COLO668 (cell line): ENCODE results near the gene RAD51B.
"Not testable (repeated sequence)": the region's sequence is repeated elsewhere in the genome, so short reads cannot be mapped to it uniquely, and the experiment has no call there.

Experiments used
- DNase-seq: peaks from one replicate; lab custom pipeline; 2025; ENCODE audit not compliant: unreplicated experiment; lab: John Stamatoyannopoulos, UW

The RAD51B gene

DNA sequence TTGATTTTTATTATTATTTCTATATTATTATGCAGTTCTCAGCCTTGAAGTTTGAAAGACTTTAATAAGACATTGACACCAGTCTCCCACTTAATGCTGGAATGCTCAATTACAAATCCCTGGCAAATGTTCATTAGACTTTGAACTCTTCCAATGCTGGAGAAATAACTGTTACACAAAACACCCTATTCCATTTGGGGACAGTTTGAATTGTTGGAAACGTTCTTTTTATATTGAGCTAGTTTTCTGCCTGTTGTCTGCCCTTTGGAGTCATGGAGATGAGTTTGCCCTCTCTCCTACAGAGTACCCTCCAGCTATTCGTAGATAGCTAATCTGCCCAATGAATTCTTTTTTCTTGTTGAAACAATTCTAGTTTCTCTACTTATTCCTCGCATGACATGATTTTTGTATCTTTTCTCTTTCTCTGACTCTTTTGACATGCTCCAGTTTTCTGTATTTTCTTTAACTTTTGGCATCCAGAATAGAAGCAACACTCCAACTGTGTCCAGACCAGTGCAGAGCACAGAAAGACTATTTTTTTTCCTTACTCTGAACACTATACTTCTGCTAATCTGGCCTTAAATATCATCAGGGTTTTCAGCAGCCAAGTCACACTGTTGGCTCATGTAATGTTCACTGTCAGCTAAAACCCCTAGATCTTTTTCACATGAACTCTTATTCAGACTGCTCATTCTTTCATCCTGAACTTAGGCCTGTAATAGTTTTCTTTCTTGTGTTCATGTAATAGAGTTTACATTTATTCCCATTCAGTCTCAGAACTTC lies 379.3 kb downstream of the RAD51B start:
- no peak for DNase-seq

DNA sequence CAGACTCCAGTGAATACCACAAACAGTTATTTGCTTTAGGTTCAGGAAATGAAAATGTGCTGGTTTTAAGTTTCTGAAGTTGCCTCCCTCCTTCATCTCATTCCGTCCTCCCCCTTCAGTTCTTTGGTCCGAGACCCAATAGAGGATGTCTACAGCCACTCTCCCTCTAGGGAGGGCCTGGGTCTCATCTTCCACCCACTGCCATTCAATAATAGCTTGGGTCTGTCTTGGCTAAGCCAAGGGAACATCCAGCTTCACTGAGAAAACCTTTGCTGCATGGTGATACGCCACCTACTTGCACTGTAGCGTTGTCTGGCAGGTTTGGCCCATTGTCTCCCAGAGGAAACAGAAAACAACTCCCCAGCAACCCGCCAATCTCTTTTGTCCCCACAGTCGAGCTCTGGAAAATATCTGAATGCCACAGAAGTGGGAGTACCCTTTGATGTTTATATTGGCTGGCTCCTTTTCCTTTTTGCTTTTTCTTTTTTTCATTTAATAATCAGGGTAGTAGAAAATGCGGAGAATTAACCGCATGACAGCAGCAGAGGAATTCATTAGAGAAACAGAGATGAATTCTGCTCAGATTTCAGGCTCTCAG lies 380.1 kb downstream of the RAD51B start:
- DNase-seq: no peak

- no peak for DNase-seq
These were observed 384.3 kb downstream of the RAD51B start for GRCh38 chr14:68203871-68204270.

DNA sequence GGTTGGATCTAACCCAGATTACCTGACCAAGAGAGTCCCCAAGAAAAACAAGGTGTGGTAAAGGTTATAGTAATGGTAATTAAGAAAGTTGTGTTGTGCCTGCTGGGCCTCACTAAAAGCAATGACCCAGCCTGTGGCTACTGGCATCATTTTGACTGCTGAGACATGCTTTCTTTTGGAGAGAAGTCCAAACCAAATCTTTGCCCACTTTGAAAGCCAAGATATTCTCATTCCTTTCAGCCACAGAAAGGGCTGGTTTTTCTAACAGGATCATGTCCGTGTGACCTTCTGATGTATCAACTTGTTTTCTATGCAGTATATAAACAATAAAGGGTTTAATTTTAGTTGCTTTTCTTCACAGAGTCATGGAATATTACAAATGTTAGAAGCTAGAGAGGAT lies 388.6 kb downstream of the RAD51B start:
- no peak for DNase-seq

GRCh38 chr14:68208626-68209317 lies 389.2 kb downstream of the RAD51B start:
- DNase-seq: no peak

GRCh38 chr14:68210729-68211299 lies 391.2 kb downstream of the RAD51B start:
- DNase-seq: no peak

- no peak for DNase-seq
These were observed 391.8 kb downstream of the RAD51B start for GRCh38 chr14:68211421-68211820.

GRCh38 chr14:68211886-68212285 lies 392.3 kb downstream of the RAD51B start:
- no peak for DNase-seq

DNA sequence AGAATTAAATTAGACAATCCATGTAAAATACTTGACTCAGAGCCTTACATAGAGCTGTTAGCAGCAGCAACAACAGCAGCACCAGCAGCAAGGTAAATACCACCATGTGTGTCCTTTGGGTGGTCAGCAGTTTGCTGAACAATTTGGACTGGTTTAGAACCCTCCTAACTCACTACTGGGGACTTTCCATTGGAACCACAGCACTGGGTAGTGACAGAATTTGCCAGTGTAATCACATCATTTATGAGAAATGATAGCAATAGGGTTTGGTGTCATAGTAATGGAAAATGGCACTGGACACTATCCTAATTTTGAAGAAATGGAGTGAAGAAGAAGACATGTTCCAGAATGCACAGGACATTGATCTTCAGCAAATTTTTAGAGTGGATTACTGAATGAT lies 392.8 kb downstream of the RAD51B start:
- DNase-seq: no peak

DNA sequence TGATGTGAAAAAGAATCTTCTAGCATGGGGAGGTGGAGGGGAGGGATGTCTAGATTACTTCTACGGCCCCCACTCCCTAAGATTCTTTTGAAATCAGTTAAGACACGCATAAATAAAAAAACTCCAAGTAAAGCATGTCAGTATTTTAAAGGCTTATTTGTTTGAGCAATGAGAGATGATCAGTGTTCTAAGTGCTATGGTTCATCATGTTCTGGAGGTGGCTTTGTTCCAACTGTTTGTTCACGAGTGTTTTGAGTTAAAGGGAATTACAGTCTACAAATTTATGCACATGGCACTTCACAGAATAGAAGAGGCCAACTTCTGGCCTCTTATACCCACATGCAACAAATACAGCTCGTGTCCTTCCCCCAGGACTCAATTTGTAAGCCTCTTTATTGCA lies 394.9 kb downstream of the RAD51B start:
- no peak for DNase-seq

- no peak for DNase-seq
These were observed 396.1 kb downstream of the RAD51B start for GRCh38 chr14:68215629-68216028.

DNA sequence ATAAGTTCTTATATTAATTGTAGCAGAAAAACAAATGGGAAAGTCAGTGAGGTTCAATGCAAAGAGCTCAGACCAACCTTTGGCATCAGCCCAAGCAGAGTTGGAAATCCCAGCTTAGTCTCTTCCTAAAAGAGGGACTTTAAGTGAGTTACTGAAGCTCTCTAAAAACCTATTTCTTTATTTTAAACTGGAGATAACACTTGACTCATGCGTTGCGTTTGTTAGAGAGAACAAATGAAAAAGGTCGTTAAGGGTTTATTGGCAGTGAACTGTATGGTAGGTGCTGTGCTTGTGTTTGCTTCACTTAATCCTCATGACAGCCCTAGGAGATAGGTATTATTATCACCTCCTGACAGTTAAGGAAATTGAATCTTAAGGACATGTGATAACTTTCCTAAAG lies 396.5 kb downstream of the RAD51B start:
- DNase-seq: no peak

DNA sequence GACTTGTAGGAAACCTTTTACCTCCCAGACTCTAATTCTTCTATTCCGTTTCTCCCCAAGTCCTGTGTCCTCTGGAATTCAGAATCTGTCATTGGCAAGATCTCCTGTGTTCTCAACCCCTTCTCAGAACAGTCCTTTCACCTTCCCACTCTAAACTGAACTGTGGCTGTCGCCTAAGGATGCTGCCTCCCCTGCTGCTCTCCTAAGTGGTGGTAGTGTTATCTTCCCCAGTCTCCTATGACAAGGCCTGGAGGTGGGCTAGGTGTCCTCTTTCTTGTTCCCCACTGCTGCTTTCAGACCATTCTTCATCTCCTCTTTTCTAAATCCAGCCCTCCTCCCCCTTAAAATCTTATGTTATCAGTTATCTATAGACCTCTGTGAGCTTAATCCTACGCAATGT lies 397.4 kb downstream of the RAD51B start:
- no peak for DNase-seq

DNA sequence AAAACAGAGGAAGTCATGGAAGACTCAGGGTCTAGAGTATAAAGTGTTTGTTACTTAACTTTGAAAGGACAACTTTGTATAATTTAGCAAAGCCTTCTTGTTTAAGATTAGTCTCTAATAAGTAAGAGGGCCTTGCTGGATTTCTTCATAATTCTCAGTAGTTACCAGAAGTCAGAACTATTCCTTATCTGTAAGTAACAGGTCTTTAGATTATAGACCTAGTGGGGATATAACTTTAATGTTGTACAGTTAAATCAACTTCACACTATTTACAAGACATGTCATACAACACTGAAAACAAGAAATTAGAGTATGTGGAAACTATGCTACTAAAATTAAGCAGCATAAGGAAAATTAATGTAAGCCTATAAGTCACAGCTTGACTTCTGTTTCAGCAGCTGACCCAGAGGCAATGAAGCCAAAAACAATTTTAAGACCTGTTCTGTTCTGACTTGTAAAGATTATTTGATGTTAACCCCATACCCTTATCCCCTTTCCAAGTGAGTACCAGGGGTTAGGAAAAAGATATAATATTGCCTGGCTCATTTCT lies 398.3 kb downstream of the RAD51B start:
- no peak for DNase-seq

DNA sequence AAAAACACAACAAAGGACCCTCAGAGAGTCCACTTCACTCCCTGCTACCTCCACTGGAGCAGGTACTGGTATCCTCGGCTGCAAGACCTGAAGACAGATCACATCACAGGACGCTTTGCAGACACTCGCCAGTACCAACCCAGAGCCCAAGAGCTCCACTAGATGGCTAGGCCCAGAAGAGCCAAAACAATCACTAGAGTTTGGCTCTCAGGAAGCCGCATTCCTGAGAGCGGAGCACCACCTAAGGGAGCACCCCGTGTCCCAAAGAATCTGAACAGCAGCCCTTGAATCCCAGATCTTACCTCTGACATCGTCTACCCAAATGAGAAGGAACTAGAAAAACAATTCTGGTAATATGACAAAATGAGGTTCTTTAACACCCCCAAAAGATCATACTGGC lies 399.8 kb downstream of the RAD51B start:
- no peak for DNase-seq

DNA sequence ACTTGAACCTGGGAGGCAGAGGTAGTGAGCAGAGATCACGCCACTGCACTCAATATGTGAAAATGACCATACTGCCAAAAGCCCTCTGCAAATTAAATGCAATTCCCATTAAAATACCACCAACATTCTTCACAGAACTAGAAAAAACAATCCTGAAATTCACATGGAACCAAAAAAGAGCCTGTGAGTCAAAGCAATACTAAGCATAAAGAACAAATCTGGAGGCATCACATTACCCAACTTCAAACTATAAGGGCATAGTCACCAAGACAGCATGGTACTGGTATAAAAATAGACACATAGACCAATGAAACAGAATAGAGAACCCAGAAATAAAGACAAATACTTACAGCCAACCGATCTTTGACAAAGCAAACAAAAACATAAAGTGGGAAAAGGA lies 401.5 kb downstream of the RAD51B start:
- DNase-seq: not testable (repeated sequence)

DNA sequence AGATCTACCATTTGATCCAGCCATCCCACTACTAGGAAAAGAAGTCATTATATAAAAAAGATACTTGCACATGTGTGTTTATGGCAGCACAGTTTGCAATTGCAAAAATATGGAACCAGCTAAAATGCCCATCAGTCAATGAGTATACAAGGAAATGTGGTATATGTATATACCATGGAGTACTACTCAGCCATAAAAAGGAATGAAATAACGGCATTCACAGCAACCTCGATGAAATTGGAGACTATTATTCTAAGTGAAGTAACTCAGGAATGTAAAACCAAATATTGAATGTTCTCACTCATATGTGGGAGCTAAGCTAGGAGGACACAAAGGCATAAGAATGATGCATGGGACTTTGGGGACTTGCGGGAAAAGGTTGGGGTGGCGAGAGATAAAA lies 402.6 kb downstream of the RAD51B start:
- no peak for DNase-seq

GRCh38 chr14:68222726-68223125 lies 403.1 kb downstream of the RAD51B start:
- no peak for DNase-seq

GRCh38 chr14:68223631-68224030 lies 404.1 kb downstream of the RAD51B start:
- DNase-seq: no peak

- no peak for DNase-seq
These were observed 405.7 kb downstream of the RAD51B start for GRCh38 chr14:68225321-68225720.

DNA sequence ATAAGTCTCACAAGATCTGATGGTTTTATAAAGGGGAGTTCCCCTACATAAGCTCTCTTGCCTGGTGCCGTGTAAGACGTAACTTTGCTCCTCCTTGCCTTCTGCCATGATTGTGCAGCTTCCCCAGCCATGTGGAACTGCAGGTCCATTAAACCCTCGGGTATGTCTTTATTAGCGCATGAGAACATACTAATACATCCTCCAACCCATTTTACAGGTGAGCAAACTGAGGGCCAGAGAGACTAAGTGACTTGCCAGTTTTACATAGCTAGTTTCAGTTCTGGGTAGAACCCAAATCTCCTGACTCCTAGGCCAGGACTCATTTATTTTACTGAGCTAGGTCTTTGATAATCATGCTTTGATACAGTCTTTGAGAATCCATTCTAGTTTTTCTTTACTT lies 406.9 kb downstream of the RAD51B start:
- DNase-seq: no peak

- no peak for DNase-seq
These were observed 409.1 kb downstream of the RAD51B start for GRCh38 chr14:68228656-68229055.
